ENCODE data around the gene NTM. TPM values are rescaled to one million over a fixed set of nuclear protein-coding genes. Genes with fewer than 3 reads are reported as not detected.

The NTM gene
- total RNA-seq, 4 donors from 2014 or later, result 1.4 to 5.7 TPM; not detected in 2

DNA sequence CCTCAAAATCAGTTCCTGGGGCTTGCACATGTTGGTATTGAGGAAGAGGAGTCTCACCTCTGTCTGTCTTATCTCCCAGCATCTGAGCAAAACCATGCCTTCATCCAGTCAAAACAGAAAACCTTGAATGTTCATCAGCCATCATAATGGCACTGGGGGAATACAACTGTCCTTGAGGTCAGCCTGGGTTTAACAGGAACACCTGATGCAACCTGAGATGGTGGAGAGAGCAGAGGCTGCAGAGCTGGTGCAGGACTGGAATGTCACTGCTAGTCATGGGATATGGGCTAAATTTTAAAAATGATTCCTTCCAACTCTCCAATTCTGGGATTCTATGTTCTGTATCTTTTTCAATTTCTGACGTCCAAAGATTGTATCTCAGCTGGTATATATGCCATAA is 931.0 kb downstream of the NTM start:
- H3K4me1 ChIP-seq, result no peaks in the 10 kb centered on the region
- no peaks in the 10 kb centered on the region for H3K36me3 ChIP-seq
- H3K9me3 ChIP-seq, result no peaks in the 10 kb centered on the region
- TF ChIP-seq POLR2A (IDR thresholded peaks at IDR 0.05), result no peak
- TF ChIP-seq, protein P1, sequence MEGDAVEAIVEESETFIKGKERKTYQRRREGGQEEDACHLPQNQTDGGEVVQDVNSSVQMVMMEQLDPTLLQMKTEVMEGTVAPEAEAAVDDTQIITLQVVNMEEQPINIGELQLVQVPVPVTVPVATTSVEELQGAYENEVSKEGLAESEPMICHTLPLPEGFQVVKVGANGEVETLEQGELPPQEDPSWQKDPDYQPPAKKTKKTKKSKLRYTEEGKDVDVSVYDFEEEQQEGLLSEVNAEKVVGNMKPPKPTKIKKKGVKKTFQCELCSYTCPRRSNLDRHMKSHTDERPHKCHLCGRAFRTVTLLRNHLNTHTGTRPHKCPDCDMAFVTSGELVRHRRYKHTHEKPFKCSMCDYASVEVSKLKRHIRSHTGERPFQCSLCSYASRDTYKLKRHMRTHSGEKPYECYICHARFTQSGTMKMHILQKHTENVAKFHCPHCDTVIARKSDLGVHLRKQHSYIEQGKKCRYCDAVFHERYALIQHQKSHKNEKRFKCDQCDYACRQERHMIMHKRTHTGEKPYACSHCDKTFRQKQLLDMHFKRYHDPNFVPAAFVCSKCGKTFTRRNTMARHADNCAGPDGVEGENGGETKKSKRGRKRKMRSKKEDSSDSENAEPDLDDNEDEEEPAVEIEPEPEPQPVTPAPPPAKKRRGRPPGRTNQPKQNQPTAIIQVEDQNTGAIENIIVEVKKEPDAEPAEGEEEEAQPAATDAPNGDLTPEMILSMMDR (IDR thresholded peaks at IDR 0.05), result no peak
- no peak overlapping the region for H3K4me3 ChIP-seq
- intact Hi-C loops (cut with DNase I; ENCODE audit: low total_unique reads), result no loop called here
- no peak overlapping the region for H3K27ac ChIP-seq
- H3K27me3 ChIP-seq, result no peaks in the 10 kb centered on the region
- no peak for DNase-seq

DNA sequence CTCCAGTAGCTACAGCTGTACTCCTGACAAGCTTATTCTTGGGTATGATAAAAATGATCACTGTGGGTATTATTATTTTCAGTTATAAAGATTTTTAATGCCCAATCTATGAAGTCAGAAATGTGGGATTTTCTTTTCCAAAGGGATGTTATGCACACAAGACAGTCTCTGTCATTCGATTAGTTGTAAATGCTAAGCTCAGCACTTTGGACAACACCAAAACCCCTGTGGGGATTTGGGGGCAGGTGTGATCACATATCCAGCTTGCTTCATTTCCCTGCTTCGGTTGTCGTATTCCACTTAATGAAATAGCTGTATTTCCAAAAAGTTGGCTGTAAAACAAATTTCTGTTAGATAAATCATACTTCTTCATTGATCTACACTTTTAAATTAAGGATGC is 931.5 kb downstream of the NTM start:
- Histone ChIP-seq H3K27ac (no peak overlapping the region), H3K36me3 (no peaks in the 10 kb centered on the region), H3K4me3 (no peak overlapping the region), H3K4me1 (no peaks in the 10 kb centered on the region), H3K9me3 (no peaks in the 10 kb centered on the region), H3K27me3 (no peaks in the 10 kb centered on the region)
- intact Hi-C loops (cut with DNase I; ENCODE audit: low total_unique reads), result no loop called here
- no peak for DNase-seq
- no peak for TF ChIP-seq POLR2A (IDR thresholded peaks at IDR 0.05)
- TF ChIP-seq, protein P1 (IDR thresholded peaks at IDR 0.05), result no peak

DNA sequence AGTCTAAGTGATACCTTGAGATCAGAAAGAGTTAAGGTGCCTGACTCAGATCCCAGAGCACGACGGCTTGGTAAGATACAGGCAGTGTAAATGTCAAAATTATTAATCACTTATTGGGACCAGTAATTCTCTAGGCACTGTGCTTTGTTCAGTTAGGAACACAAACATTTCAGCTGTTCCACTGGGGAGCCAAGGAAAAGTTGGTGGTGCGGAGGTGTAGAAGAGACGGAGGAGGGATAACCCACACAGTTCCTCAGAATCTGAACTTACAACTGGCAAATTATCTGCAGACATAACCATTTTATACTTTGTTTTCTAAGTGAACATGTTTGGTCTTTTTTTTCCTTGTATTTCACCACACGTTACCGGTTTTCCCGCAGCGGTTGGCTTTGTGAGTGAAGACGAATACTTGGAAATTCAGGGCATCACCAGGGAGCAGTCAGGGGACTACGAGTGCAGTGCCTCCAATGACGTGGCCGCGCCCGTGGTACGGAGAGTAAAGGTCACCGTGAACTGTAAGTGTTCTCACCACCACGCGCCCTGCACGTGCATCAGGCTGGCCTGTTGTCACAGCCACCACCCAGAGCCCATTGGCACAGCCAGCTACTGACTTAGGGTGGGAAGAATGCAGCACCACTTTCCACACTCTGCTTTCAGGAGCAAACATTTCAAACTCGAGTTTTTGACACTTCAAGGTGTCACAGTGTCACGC is 937.0 kb downstream of the NTM start:
- Histone ChIP-seq H3K27ac (no peak overlapping the region), H3K4me1 (no peaks in the 10 kb centered on the region), H3K27me3 (no peaks in the 10 kb centered on the region), H3K4me3 (no peak overlapping the region), H3K36me3 (no peaks in the 10 kb centered on the region), H3K9me3 (no peaks in the 10 kb centered on the region)
- intact Hi-C loops (cut with DNase I; ENCODE audit: low total_unique reads), result no loop called here
- DNase-seq, result no peak
- no peak for TF ChIP-seq POLR2A (IDR thresholded peaks at IDR 0.05)

DNA sequence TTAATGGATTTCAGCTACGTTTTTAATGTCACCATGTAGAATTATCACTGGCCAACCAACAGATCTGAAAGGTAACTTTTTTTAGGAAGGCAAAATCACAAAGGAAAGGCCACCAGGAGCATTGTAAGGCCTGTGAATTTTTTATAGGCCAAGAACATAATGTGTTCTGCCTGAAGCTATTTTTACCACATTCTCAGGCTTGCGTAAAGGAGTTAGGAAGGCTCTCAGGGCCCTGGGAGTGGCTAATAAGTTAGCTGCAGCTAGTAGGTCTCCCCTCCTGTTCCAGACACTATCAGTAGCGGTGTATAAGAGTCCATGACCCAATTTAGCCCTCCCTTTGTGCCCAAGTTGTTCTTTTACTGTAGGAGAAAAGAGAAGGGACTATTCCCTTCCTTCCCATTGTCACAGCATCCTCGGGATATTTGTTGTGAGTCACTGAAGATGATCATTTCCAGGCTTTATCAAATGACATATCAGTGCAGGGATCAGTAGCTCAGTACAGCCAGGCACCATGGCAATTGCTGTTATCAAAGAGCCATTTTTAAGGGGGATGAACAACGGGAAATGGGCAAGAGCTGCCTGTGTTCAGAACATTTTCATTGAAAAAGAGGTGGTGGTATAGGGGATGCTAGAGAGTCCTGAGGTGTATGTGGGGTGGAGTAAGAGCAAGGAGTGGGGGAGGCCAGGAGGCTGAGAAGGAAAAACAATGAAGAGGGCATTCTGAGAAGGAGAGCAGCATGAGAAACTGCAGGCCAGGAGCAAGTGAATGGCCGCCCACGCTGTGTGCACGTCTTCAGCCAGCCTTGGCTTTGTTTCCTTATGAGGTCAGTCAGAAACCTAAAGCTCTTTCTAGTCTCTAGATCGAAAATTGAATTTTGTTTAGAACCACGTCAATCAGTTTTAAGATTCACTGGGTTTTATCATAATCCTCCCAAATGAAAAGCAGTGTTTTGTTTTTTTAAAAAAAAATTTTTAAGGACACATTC is 940.3 kb downstream of the NTM start:
- H3K27ac ChIP-seq, result no peak overlapping the region
- no peak overlapping the region for H3K4me3 ChIP-seq
- H3K9me3 ChIP-seq, result no peaks in the 10 kb centered on the region
- TF ChIP-seq POLR2A (IDR thresholded peaks at IDR 0.05), result no peak
- TF ChIP-seq, protein P1 (IDR thresholded peaks at IDR 0.05), result no peak
- no peak for DNase-seq
- no peaks in the 10 kb centered on the region for H3K36me3 ChIP-seq
- no peaks in the 10 kb centered on the region for H3K4me1 ChIP-seq
- no peaks in the 10 kb centered on the region for H3K27me3 ChIP-seq
- intact Hi-C loops (cut with DNase I; ENCODE audit: low total_unique reads), result no loop called here

DNA sequence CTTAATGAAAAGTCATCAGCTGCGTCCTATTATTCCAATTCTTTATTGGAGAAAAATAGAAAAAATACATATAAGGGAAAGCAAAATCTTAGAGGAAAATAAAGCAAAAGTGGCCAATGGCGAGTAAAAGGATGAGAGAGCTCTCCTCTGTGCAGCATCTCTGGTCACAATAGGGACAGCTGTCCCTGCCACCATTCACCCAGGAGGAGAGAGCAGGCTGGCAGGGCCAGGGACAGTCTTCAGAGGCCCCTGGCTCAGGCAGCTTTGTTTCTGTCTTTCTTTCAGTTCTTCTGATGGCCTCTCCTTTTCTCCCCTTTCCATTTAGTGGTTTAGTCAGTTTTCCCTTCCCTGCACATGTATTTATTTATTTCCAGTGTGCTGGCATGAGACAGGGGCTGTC is 941.3 kb downstream of the NTM start:
- H3K4me1 ChIP-seq, result no peaks in the 10 kb centered on the region
- H3K36me3 ChIP-seq, result no peaks in the 10 kb centered on the region
- intact Hi-C loops (cut with DNase I; ENCODE audit: low total_unique reads), result no loop called here
- no peaks in the 10 kb centered on the region for H3K27me3 ChIP-seq
- TF ChIP-seq POLR2A (IDR thresholded peaks at IDR 0.05), result no peak
- TF ChIP-seq, protein P1 (IDR thresholded peaks at IDR 0.05), result no peak
- no peak for DNase-seq
- H3K4me3 ChIP-seq, result no peak overlapping the region
- no peaks in the 10 kb centered on the region for H3K9me3 ChIP-seq
- no peak overlapping the region for H3K27ac ChIP-seq

Data from uterus (tissue), 4 donors.